Spleen (tissue), 11 donors: Measurements from ENCODE around the gene PROK1. TPM values are rescaled to one million over a fixed set of nuclear protein-coding genes. Genes with fewer than 3 reads are reported as not detected.
A peak's percentile ranks its signal among the peaks of the same experiment; 100 is the strongest.

ENCODE experiments used
- DNase-seq: peaks from one replicate; pipeline ENCODE4 v3.0.0-alpha.2; 2020
- H3K27ac ChIP-seq, 8 donors: fragments of 200-600 bp; sonication (generic) in 7 of 8; 1 replicate in 4 of 8; 2 replicates in 4 of 8; pipeline versions ENCODE4 v1.5.0 to v1.8.0; 2016 to 2021; ENCODE audit warnings: inconsistent platforms in 4 of 8, mild to moderate bottlenecking in 4 of 8, moderate library complexity in 1 of 8
- H3K27me3 ChIP-seq, 7 donors: fragments of 200-600 bp; sonication (generic) in 6 of 7; replicated peaks in 1 of 7; 1 replicate in 4 of 7; 2 replicates in 3 of 7; pipeline versions ENCODE4 v1.5.0 to v1.8.0; 2016 to 2021; ENCODE audit warnings: inconsistent platforms in 3 of 7, mild to moderate bottlenecking in 1 of 7
- H3K36me3 ChIP-seq, 6 donors: fragments of 200-600 bp; sonication (generic) in 5 of 6; 1 replicate in 4 of 6; 2 replicates in 2 of 6; pipeline versions ENCODE4 v1.5.0 to v1.8.0; 2016 to 2021; ENCODE audit warnings: inconsistent platforms in 2 of 6
- H3K4me1 ChIP-seq, 6 donors: fragments of 200-600 bp; sonication (generic) in 5 of 6; 1 replicate in 3 of 6; 2 replicates in 3 of 6; pipeline versions ENCODE4 v1.5.0 to v1.8.0; 2016 to 2021; ENCODE audit warnings: inconsistent platforms in 3 of 6
- H3K4me3 ChIP-seq, 8 donors: fragments of 200-600 bp; sonication (generic) in 7 of 8; 1 replicate in 4 of 8; 2 replicates in 4 of 8; pipeline versions ENCODE4 v1.5.0 to v1.8.0; 2016 to 2021; ENCODE audit warnings: inconsistent platforms in 4 of 8, mild to moderate bottlenecking in 4 of 8, moderate library complexity in 2 of 8
- H3K9me3 ChIP-seq, 8 donors: fragments of 200-600 bp; sonication (generic) in 7 of 8; 1 replicate in 4 of 8; 2 replicates in 4 of 8; pipeline versions ENCODE4 v1.5.0 to v1.8.0; 2016 to 2021; ENCODE audit warnings: inconsistent platforms in 4 of 8
- CTCF ChIP-seq, 11 experiments: fragments of 200-600 bp in 7 of 11; fragments of 450-650 bp in 4 of 11; sonication (generic) in 4 of 11; IDR thresholded peaks in 8 of 11; conservative IDR thresholded peaks in 3 of 11; 1 replicate in 7 of 11; 2 replicates in 4 of 11; pipeline versions ENCODE4 v1.4.0 to v1.8.0; 2016 to 2021; ENCODE audit warnings: antibody characterized with exemption in 11 of 11, inconsistent platforms in 4 of 11, mild to moderate bottlenecking in 1 of 11
- POLR2A ChIP-seq, 3 donors: fragments of 450-650 bp; IDR thresholded peaks; one replicate each; pipeline ENCODE4 v1.5.1; 2017; ENCODE audit warnings: antibody characterized with exemption in 3 of 3, mild to moderate bottlenecking in 1 of 3
- POLR2AphosphoS5 ChIP-seq, 3 donors: sonication (generic); formaldehyde crosslinking; IDR thresholded peaks; one replicate each; pipeline ENCODE4 v1.5.1; 2017; ENCODE audit warnings: antibody characterized with exemption in 3 of 3
- WGBS, 5 donors: extraction: QIAGEN DNeasy Blood & Tissue Kit in 3 of 5; methylation state at CpG; one replicate each; pipeline versions ENCODE4 v1.1.5 to v1.1.7; 2013 to 2018; 5-methylcytosine and 5-hydroxymethylcytosine counted together
- intact Hi-C: fragments of 100-400 bp; cut with DNase I; formaldehyde crosslinking; loops from one replicate; pipeline ENCODE4 v1.15.0; 2023; ENCODE audit warnings: low total_unique reads
- polyA plus RNA-seq, 3 donors: library from polyadenylated mRNA; stranded (reverse); fragments of 200-250 nt; gene quantifications; one replicate each; pipeline ENCODE4 v1.2.1, GENCODE V29; 2013
- total RNA-seq, 7 donors: library from RNA; depleted of rRNA in 3 of 7; stranded (reverse); fragments of >200 nt in 3 of 7; fragmentation: NEBNext Ultra II Directional in 4 of 7; extraction: Animal tissue kit (Norgen Biotek cat#: 25700) in 4 of 7; gene quantifications; one replicate each; pipeline versions ENCODE4 v1.1.0 to v1.2.1, GENCODE V29; 2016 to 2021
- donor health status: healthy with polysubstance abuse.
- donor health status: DM: no; HTN: no; CAD: no; lungs with moderate emphysema.
- donor health status: DM: no; HTN: no; CAD: no.
- donor health status: Bipolar disorder and iron deficiency.
- donor health status: healthy.
- donor health status: DM: no; HTN: no; CAD: no.
- donor health status: DM: yes; HTN: yes; CAD: no.

PROK1 gene
- total and polyA plus RNA-seq, 10 donors, result 0.07 to 2.5 (median 0.51) TPM; not detected in 3

- 87 to 95% (median 90%) methylated on average over 5 of the region's 5 CpGs for WGBS, 5 donors
- peak; percentile 52 for DNase-seq
- TF ChIP-seq POLR2A (IDR thresholded peaks at IDR 0.05) (no peak), POLR2AphosphoS5 (IDR thresholded peaks at IDR 0.05) (no peak), CTCF (IDR thresholded peaks at IDR 0.05 in 8 of 11, conservative IDR thresholded peaks at IDR 0.05 in 3 of 11) (no peak)
- Histone ChIP-seq H3K4me1 (no peaks in the 10 kb centered on the region), H3K4me3 (no peak overlapping the region), H3K9me3 (no peaks in the 10 kb centered on the region), H3K36me3 (no peaks in the 10 kb centered on the region), H3K27me3 (no peaks in the 10 kb centered on the region), H3K27ac (no peak overlapping the region)
- intact Hi-C loops, result no loop called here
Measured at GRCh38 chr1:110475362-110476027, 24.5 kb downstream of the PROK1 start.

GRCh38 chr1:110476028-110476765, 25.2 kb downstream of the PROK1 start:
- H3K36me3 ChIP-seq, result no peaks in the 10 kb centered on the region
- no peaks in the 10 kb centered on the region for H3K9me3 ChIP-seq
- H3K27ac ChIP-seq, result no peak overlapping the region
- intact Hi-C loops, result no loop called here
- H3K27me3 ChIP-seq, result no peaks in the 10 kb centered on the region
- WGBS, 5 donors, result 40 to 56% (median 41%) methylated on average over 10 of the region's 10 CpGs
- TF ChIP-seq CTCF (IDR thresholded peaks at IDR 0.05 in 8 of 11, conservative IDR thresholded peaks at IDR 0.05 in 3 of 11) (no peak), POLR2AphosphoS5 (IDR thresholded peaks at IDR 0.05) (no peak), POLR2A (IDR thresholded peaks at IDR 0.05) (no peak)
- no peak overlapping the region for H3K4me3 ChIP-seq
- DNase-seq, result peak; percentile 1
- H3K4me1 ChIP-seq, result no peaks in the 10 kb centered on the region

GRCh38 chr1:110477041-110477440, 26.1 kb downstream of the PROK1 start:
- WGBS, 5 donors, result 86 to 96% (median 87%) methylated on average over 2 of the region's 2 CpGs

More at GRCh38 chr1:110477041-110477440, 26.1 kb downstream of the PROK1 start:
- no peaks in the 10 kb centered on the region for H3K27me3 ChIP-seq
- H3K9me3 ChIP-seq, result no peaks in the 10 kb centered on the region
- DNase-seq, result no peak
- intact Hi-C loops, result no loop called here
- H3K36me3 ChIP-seq, result no peaks in the 10 kb centered on the region
- H3K27ac ChIP-seq, result no peak overlapping the region
- no peak overlapping the region for H3K4me3 ChIP-seq
- no peak for TF ChIP-seq POLR2AphosphoS5 (IDR thresholded peaks at IDR 0.05)
- TF ChIP-seq CTCF (IDR thresholded peaks at IDR 0.05 in 8 of 11, conservative IDR thresholded peaks at IDR 0.05 in 3 of 11), result no peak
- no peak for TF ChIP-seq POLR2A (IDR thresholded peaks at IDR 0.05)
- peaks cover 0 to 4% (median 0%) of the 10 kb centered on the region in 6 donors for H3K4me1 ChIP-seq
